ENCODE data around the gene NR1D1. TPM values are rescaled to one million over a fixed set of nuclear protein-coding genes. Genes with fewer than 3 reads are reported as not detected.

NR1D1 gene
- total RNA-seq, 2 experiments from 2014 or later = 6.0 to 6.5 TPM

DNA sequence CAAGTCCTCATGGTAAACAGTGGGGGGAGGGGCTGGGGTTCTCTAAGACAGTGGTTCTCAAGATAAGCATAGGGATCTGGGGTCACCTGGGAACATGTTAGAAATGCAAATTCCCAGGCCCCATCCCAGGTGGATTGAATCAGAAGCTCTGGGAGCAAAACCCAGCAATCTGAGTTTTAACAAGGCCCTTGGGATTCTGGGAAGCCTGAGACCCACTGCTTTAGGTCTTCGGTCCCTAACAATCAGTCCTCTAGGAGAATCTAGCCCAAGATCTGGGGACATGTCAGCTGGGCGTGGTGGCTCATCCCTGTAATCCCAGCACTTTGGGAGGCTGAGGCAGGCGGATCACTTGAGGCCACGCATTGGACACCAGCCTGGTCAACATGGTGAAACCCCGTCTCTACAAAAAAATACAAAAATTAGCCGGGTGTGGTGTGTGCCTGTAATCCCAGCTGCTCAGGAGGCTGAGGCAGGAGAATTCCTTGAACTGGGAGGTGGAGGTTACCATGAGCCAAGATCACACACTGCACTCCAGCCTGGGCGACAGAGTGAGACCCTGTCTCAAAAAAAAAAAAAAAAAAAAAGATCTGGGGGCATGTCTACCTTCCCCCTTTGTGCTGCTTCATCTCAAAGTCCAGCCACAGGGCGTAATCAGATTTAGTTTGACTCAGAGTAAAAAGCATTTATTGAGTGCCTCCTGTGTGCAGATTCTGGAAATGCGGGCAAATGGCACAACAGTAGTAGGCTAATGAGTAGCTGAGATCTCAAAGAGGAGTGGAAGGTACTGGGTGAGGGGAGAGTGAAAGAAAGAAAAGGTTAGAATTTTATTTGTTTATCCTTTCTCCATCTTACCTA is 8.8 kb upstream of the NR1D1 start:
- H3K36me3 Mint-ChIP-seq (ENCODE audit: low read depth) = no peaks in the 10 kb centered on the region
- CTCF ChIA-PET = interaction anchor here (0.8 to 6.7 kb wide), 9 partner anchors 9 to 96 kb away, joined by 3 to 136 read pairs (median 27); partner anchors contain the start of genes MSL1 and NR1D1
- DNase-seq (peak; percentile 72), ATAC-seq (no peak)
- TF ChIP-seq, protein P1, sequence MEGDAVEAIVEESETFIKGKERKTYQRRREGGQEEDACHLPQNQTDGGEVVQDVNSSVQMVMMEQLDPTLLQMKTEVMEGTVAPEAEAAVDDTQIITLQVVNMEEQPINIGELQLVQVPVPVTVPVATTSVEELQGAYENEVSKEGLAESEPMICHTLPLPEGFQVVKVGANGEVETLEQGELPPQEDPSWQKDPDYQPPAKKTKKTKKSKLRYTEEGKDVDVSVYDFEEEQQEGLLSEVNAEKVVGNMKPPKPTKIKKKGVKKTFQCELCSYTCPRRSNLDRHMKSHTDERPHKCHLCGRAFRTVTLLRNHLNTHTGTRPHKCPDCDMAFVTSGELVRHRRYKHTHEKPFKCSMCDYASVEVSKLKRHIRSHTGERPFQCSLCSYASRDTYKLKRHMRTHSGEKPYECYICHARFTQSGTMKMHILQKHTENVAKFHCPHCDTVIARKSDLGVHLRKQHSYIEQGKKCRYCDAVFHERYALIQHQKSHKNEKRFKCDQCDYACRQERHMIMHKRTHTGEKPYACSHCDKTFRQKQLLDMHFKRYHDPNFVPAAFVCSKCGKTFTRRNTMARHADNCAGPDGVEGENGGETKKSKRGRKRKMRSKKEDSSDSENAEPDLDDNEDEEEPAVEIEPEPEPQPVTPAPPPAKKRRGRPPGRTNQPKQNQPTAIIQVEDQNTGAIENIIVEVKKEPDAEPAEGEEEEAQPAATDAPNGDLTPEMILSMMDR (IDR thresholded peaks at IDR 0.05) = peak; percentile 58
- intact Hi-C loops (cut with micrococcal nuclease) = no loop called here
- H3K9me3 Mint-ChIP-seq = no peaks in the 10 kb centered on the region
- no peaks in the 10 kb centered on the region for H3K27me3 Mint-ChIP-seq
- H3K27ac Mint-ChIP-seq = peak overlapping the region; percentile 89
- H3K4me1 Mint-ChIP-seq (ENCODE audit: low read depth) = peaks cover 87% of the 10 kb centered on the region
- POLR2A ChIA-PET = interaction anchor here (0.6 to 6.7 kb wide), 4 partner anchors 11 to 40 kb away, joined by 3 to 93 read pairs (median 4); partner anchors contain the start of genes CASC3 and NR1D1
- no peak overlapping the region for H3K4me3 Mint-ChIP-seq

DNA sequence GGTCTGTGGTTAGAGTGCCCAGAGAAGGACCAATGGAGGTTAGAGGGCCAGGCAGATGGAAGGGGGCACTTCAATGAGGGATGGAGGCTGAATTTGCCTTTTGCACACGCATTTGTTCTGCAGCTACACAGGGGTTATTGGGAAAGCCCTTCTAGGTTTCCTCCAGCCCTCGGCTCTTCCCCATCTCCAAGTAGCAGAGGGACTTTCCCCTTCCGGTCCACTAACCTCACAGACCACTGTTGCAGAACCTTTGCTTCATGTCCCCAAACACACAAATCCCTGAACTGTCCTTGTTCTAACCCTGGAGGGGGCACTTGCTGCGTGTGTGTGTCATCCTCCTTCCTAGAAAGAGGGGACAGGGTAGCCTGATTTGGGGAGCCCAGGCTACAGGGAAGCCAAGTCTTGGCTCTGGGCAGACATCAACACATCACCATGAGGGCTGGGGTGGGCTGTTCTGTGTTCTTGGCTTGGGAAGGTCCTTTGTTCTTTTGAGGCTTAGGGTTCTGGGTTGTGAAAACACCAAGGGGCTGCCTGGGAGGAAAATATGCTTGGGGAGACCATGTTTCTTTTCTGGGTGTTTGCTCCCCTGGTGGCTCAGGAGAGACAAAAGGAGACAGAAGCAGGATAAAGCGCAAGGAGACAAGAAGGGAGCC is 7.3 kb upstream of the NR1D1 start:
- H3K27ac Mint-ChIP-seq = peak overlapping the region; percentile 89
- ChIA-PET POLR2A (interaction anchor here (1.3 kb wide), 2 partner anchors 13 to 15 kb away, joined by 3 to 8 read pairs; partner anchors contain the start of gene MSL1), CTCF (interaction anchor here (1.4 kb wide), 2 partner anchors 84 to 94 kb away, joined by 3 to 8 read pairs; no protein-coding TSS in a partner anchor)
- peak overlapping the region; percentile 48 for H3K4me3 Mint-ChIP-seq
- peak; percentile 26 for DNase-seq
- H3K9me3 Mint-ChIP-seq = no peaks in the 10 kb centered on the region
- TF ChIP-seq, protein P1 (IDR thresholded peaks at IDR 0.05) = no peak
- intact Hi-C loops (cut with micrococcal nuclease) = no loop called here
- no peak for ATAC-seq
- no peaks in the 10 kb centered on the region for H3K36me3 Mint-ChIP-seq (ENCODE audit: low read depth)
- H3K4me1 Mint-ChIP-seq (ENCODE audit: low read depth) = peaks cover 89% of the 10 kb centered on the region
- no peaks in the 10 kb centered on the region for H3K27me3 Mint-ChIP-seq

DNA sequence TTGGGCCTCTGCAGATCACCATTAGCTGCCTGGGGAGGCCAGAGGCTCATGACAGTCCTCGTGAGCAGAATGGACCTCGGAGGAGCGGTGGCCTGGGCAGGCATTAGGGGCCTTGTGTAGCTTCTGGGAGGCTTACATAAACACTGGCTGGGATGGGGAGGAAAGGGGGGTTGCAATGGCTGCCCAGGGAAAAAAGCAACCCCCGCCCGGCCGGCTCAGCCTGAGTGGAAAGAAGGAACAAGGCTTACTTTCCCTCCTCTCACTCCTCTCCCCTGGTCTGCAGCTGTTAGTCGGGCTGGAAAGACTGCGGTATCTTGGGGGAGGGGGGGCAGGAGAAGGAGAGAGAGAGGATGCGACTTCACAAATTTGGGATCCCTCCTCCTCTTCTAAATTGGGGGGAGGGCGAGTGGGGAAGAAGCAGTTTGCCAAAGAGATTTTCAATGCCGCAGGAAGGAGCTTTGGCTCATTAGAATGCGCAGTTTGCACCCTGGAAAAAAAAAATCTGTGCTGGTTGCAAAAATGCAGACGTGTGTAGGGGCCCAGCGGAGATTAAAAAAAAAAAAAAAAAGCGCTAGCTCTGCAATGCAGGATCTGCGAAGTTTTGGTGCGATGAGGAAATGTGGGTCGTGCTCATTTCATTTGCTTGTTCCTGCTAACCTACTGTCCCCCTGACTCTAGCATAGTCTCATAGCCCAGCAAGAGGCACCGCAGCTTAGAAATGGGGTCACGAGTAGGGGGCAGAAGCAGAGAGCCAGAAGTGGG is 6.6 kb upstream of the NR1D1 start:
- TF ChIP-seq, protein P1 (IDR thresholded peaks at IDR 0.05) = no peak
- Mint-ChIP-seq H3K27me3 (no peaks in the 10 kb centered on the region), H3K4me3 (no peak overlapping the region), H3K9me3 (no peaks in the 10 kb centered on the region), H3K36me3 (ENCODE audit: low read depth) (no peaks in the 10 kb centered on the region), H3K27ac (peak overlapping the region; percentile 89), H3K4me1 (ENCODE audit: low read depth) (peaks cover 83% of the 10 kb centered on the region)
- intact Hi-C loops (cut with micrococcal nuclease) = no loop called here
- ATAC-seq (no peak), DNase-seq (no peak)
- POLR2A ChIA-PET = interaction anchor here (1.0 to 1.3 kb wide), 5 partner anchors 10 to 216 kb away, joined by 3 to 8 read pairs (median 4); partner anchors contain the start of genes CASC3 and MSL1
- CTCF ChIA-PET = interaction anchor here (0.8 to 1.4 kb wide), 3 partner anchors 20 to 94 kb away, joined by 3 to 8 read pairs (median 3); no protein-coding TSS in a partner anchor

DNA sequence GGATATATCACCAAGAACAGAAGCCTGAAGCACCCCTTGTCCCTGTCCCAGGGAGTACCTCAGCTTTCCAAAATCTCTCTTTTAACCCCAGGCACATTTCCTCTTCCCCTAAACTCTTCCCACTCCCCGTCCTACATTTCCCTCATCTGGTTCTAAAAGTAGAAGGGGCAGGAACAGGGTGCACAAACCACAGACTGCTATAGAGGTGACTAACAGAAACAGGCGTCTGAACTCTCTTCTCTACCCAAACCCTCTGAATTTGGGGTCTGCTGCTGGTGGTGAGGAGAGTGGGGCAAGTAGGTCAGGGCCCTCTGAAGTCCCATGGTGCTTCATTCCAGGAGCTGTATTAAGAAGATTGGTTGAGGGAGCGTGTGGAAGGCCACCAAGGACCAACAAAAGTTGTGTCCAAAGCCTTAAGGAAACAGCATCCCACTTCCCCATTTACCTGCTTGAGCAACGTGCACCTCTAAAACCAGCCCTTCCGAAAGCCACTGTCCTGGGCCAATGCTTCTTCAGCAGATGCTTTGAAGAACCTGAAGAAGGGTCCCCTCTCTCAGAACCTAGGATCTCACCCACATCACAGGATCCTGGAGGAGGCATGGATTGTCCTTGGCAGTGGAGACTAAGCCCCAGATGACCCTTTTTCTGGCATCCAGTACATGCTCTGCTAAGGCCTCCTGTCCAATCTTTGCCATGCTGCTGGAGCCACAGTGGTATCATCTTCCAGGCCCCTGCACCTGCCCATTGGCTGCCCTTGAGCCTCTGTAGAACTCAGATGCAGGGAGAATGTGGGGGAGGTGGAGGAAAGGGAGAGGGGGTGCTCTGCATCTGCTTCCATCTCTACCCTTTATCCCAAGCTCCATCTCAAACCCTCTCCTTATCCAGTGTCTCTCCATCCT is 5.7 kb upstream of the NR1D1 start:
- DNase-seq = no peak
- Mint-ChIP-seq H3K27ac (peak overlapping the region; percentile 27), H3K4me1 (ENCODE audit: low read depth) (peaks cover 83% of the 10 kb centered on the region), H3K36me3 (ENCODE audit: low read depth) (no peaks in the 10 kb centered on the region), H3K4me3 (no peak overlapping the region), H3K9me3 (no peaks in the 10 kb centered on the region), H3K27me3 (no peaks in the 10 kb centered on the region)
- ChIA-PET CTCF (interaction anchor here (0.8 to 1.4 kb wide), 3 partner anchors 20 to 93 kb away, joined by 3 to 8 read pairs (median 3); no protein-coding TSS in a partner anchor), POLR2A (interaction anchor here (0.6 to 1.3 kb wide), 8 partner anchors 9 to 217 kb away, joined by 3 to 8 read pairs (median 4); partner anchors contain the start of genes CASC3 and MSL1)
- intact Hi-C loops (cut with micrococcal nuclease) = no loop called here
- TF ChIP-seq, protein P1 (IDR thresholded peaks at IDR 0.05) = no peak
- no peak for ATAC-seq
